Nephron progenitor cell (in vitro differentiated cells): ENCODE results near the gene ARHGAP40.

Source experiments
- DNase-seq: peaks from one replicate; pipeline ENCODE4 v3.0.0; 2021
- H3K27ac Mint-ChIP-seq: 2 replicates; pipeline ENCODE4 v1.8.0; 2021; ENCODE audit warnings: mild to moderate bottlenecking, moderate library complexity, mixed read lengths
- H3K27me3 Mint-ChIP-seq: 2 replicates; pipeline ENCODE4 v1.8.0; 2021; ENCODE audit warnings: mild to moderate bottlenecking, low read depth, mixed read lengths; ENCODE audit not compliant: poor library complexity
- H3K36me3 Mint-ChIP-seq: 2 replicates; pipeline ENCODE4 v1.8.0; 2021; ENCODE audit warnings: low read depth, mixed read lengths
- H3K4me1 Mint-ChIP-seq: 2 replicates; pipeline ENCODE4 v1.8.0; 2021; ENCODE audit warnings: mixed read lengths
- H3K4me3 Mint-ChIP-seq: 2 replicates; pipeline ENCODE4 v1.8.0; 2021; ENCODE audit warnings: mild to moderate bottlenecking, moderate library complexity, mixed read lengths
- H3K9me3 Mint-ChIP-seq: 2 replicates; pipeline ENCODE4 v1.8.0; 2021; ENCODE audit warnings: mild to moderate bottlenecking, moderate library complexity, mixed read lengths
- CTCF ChIP-seq: fragments of 200-600 bp; sonication (generic); IDR thresholded peaks from 2 replicates; pipeline ENCODE4 v1.5.0; 2021; ENCODE audit warnings: antibody characterized with exemption

Gene ARHGAP40

GRCh38 chr20:38609815-38610214, 8.2 kb downstream of the ARHGAP40 start:
- DNase-seq, result no peak
- TF ChIP-seq CTCF, result no peak
- no peak overlapping the region for H3K4me3 Mint-ChIP-seq
- peaks cover 42% of the 10 kb centered on the region for H3K27me3 Mint-ChIP-seq
- H3K36me3 Mint-ChIP-seq, result no peaks in the 10 kb centered on the region
- H3K27ac Mint-ChIP-seq, result no peak overlapping the region
- peaks cover 10% of the 10 kb centered on the region for H3K4me1 Mint-ChIP-seq
- no peaks in the 10 kb centered on the region for H3K9me3 Mint-ChIP-seq

GRCh38 chr20:38610521-38610920, 8.9 kb downstream of the ARHGAP40 start:
- Mint-ChIP-seq H3K9me3 (no peaks in the 10 kb centered on the region), H3K4me1 (peaks cover 10% of the 10 kb centered on the region), H3K36me3 (no peaks in the 10 kb centered on the region), H3K27ac (no peak overlapping the region), H3K4me3 (no peak overlapping the region), H3K27me3 (peaks cover 38% of the 10 kb centered on the region)
- TF ChIP-seq CTCF, result no peak
- DNase-seq, result no peak

GRCh38 chr20:38612751-38613515, 11.3 kb downstream of the ARHGAP40 start:
- no peak for DNase-seq
- Mint-ChIP-seq H3K9me3 (no peaks in the 10 kb centered on the region), H3K27me3 (peaks cover 39% of the 10 kb centered on the region), H3K4me3 (no peak overlapping the region), H3K4me1 (peaks cover 4% of the 10 kb centered on the region), H3K36me3 (no peaks in the 10 kb centered on the region), H3K27ac (no peak overlapping the region)
- TF ChIP-seq CTCF, result no peak

GRCh38 chr20:38615283-38615682, 13.7 kb downstream of the ARHGAP40 start:
- no peaks in the 10 kb centered on the region for H3K9me3 Mint-ChIP-seq
- no peaks in the 10 kb centered on the region for H3K4me1 Mint-ChIP-seq
- no peak overlapping the region for H3K4me3 Mint-ChIP-seq
- TF ChIP-seq CTCF, result no peak
- no peaks in the 10 kb centered on the region for H3K36me3 Mint-ChIP-seq
- no peak overlapping the region for H3K27ac Mint-ChIP-seq
- H3K27me3 Mint-ChIP-seq, result peaks cover 44% of the 10 kb centered on the region
- DNase-seq, result no peak

- Mint-ChIP-seq H3K27me3 (peaks cover 46% of the 10 kb centered on the region), H3K36me3 (no peaks in the 10 kb centered on the region), H3K4me3 (no peak overlapping the region), H3K9me3 (no peaks in the 10 kb centered on the region), H3K27ac (no peak overlapping the region), H3K4me1 (no peaks in the 10 kb centered on the region)
- DNase-seq, result no peak
- TF ChIP-seq CTCF, result no peak
Measured at GRCh38 chr20:38616457-38616856, 14.8 kb downstream of the ARHGAP40 start.
